AG08396 (cell line): ENCODE results near the gene ANO7.
"Not testable (repeated sequence)": the region's sequence is repeated elsewhere in the genome, so short reads cannot be mapped to it uniquely, and the experiment has no call there.

Experiments
- DNase-seq: peaks from one replicate; pipeline ENCODE4 v3.0.0; 2012; ENCODE audit warnings: low spot score, mixed read lengths

The ANO7 gene

GRCh38 chr2:241191081-241191480 lies 2.6 kb downstream of the ANO7 start:
- peak; percentile 16 for DNase-seq

GRCh38 chr2:241193271-241193670 lies 4.8 kb downstream of the ANO7 start:
- no peak for DNase-seq

- DNase-seq: no peak
These were observed 6.3 kb downstream of the ANO7 start for GRCh38 chr2:241194811-241195210.

GRCh38 chr2:241195506-241196130 lies 7.1 kb downstream of the ANO7 start:
- DNase-seq: no peak

GRCh38 chr2:241197246-241197645 lies 8.8 kb downstream of the ANO7 start:
- DNase-seq: not testable (repeated sequence)

- no peak for DNase-seq
These were observed 9.5 kb downstream of the ANO7 start for GRCh38 chr2:241197947-241198346.

- DNase-seq: no peak
These were observed 10.2 kb downstream of the ANO7 start for GRCh38 chr2:241198381-241199279.

- DNase-seq: no peak
These were observed 10.8 kb downstream of the ANO7 start for GRCh38 chr2:241199286-241199685.

- DNase-seq: no peak
These were observed 11.7 kb downstream of the ANO7 start for GRCh38 chr2:241199897-241200821.

GRCh38 chr2:241200822-241201395 lies 12.4 kb downstream of the ANO7 start:
- no peak for DNase-seq

GRCh38 chr2:241201445-241202267 lies 13.2 kb downstream of the ANO7 start:
- DNase-seq: no peak

- no peak for DNase-seq
These were observed 13.8 kb downstream of the ANO7 start for GRCh38 chr2:241202268-241202585.

GRCh38 chr2:241202681-241203080 lies 14.2 kb downstream of the ANO7 start:
- no peak for DNase-seq

GRCh38 chr2:241203218-241204009 lies 14.9 kb downstream of the ANO7 start:
- no peak for DNase-seq

- no peak for DNase-seq
These were observed 15.5 kb downstream of the ANO7 start for GRCh38 chr2:241204010-241204384.

GRCh38 chr2:241204490-241204889 lies 16.0 kb downstream of the ANO7 start:
- no peak for DNase-seq

- no peak for DNase-seq
These were observed 16.6 kb downstream of the ANO7 start for GRCh38 chr2:241205086-241205485.

GRCh38 chr2:241207151-241207550 lies 18.7 kb downstream of the ANO7 start:
- DNase-seq: no peak

- DNase-seq: no peak
These were observed 19.2 kb downstream of the ANO7 start for GRCh38 chr2:241207641-241208040.

GRCh38 chr2:241208058-241208457 lies 19.6 kb downstream of the ANO7 start:
- no peak for DNase-seq

- DNase-seq: no peak
These were observed 20.8 kb downstream of the ANO7 start for GRCh38 chr2:241209271-241209670.
